MM.1S (cell line): Measurements from ENCODE around the gene STING1.

Source experiments
- EZH2 ChIP-seq: fragments of 300-600 bp; sonication (generic); optimal IDR thresholded peaks from 2 replicates; pipeline ENCODE3; 2017; ENCODE audit warnings: low read depth, mild to moderate bottlenecking, antibody characterized with exemption, low read length, mixed read lengths
- EZH2phosphoT487 ChIP-seq: fragments of 300-600 bp; sonication (generic); IDR thresholded peaks from 2 replicates; pipeline ENCODE4 v1.6.1; 2018; ENCODE audit warnings: antibody characterized with exemption, low read length
- TF ChIP-seq, protein P1 (sequence below): fragments of 300-600 bp; sonication (generic); IDR thresholded peaks from 2 replicates; pipeline ENCODE4 v1.5.1; 2016; ENCODE audit warnings: antibody characterized with exemption, low read length, mixed read lengths

DNA sequence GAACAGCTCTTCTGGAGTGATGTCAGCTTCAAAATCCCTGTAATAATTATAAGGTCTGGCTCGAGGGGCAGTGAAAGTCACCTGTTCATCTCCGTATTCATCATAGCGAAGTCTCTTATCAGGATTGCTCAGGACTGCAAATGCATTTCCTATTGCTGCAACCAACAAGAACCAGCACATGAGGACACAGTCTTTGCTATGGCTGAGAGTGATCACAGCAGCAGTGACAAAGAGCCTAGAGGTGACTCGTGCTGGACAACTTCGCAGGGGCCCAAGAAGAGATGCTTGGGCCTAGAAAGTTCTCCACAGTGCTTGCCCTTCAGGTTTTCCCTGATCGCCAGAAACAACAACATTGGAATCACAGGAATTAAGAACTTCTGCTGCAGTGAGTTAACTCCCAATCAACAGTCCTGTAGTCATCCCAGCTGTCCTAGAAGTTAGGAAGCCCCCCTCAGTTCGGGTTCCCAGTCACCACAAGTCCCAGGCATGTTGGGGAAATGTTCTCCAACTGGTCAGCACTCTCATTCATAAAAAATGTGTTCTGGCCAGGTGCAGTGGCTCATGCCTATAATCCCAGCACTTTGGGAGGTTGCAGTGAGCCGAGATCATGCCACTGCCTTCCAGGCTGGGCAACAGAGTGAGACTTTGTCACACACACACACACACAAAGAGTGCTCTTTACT, 56.2 kb downstream of the STING1 start:
- TF ChIP-seq, protein P1, sequence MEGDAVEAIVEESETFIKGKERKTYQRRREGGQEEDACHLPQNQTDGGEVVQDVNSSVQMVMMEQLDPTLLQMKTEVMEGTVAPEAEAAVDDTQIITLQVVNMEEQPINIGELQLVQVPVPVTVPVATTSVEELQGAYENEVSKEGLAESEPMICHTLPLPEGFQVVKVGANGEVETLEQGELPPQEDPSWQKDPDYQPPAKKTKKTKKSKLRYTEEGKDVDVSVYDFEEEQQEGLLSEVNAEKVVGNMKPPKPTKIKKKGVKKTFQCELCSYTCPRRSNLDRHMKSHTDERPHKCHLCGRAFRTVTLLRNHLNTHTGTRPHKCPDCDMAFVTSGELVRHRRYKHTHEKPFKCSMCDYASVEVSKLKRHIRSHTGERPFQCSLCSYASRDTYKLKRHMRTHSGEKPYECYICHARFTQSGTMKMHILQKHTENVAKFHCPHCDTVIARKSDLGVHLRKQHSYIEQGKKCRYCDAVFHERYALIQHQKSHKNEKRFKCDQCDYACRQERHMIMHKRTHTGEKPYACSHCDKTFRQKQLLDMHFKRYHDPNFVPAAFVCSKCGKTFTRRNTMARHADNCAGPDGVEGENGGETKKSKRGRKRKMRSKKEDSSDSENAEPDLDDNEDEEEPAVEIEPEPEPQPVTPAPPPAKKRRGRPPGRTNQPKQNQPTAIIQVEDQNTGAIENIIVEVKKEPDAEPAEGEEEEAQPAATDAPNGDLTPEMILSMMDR = no peak
- TF ChIP-seq EZH2 (no peak), EZH2phosphoT487 (no peak)
